Measurements from ENCODE around the gene SMIM29.

DNA sequence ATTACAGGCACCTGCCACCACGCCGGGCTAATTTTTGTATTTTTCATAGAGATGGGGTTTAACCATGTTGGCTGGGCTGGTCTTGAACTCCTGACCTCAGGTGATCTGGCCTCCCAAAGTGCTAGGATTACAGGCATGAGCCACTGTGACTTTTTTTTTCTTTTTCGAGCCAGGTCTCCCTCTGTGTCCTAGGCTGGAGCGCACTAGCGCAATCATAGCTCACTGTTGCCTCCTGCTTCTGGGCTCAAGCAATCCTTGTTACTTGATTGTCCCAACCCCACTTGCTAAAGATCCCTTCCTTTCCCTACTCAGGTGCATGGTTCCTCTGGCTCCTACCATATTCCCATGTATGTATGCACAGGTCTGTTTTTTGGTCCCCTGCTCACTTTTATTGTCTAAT lies 27.4 kb upstream of the SMIM29 start:
- TF ChIP-seq, protein P1, sequence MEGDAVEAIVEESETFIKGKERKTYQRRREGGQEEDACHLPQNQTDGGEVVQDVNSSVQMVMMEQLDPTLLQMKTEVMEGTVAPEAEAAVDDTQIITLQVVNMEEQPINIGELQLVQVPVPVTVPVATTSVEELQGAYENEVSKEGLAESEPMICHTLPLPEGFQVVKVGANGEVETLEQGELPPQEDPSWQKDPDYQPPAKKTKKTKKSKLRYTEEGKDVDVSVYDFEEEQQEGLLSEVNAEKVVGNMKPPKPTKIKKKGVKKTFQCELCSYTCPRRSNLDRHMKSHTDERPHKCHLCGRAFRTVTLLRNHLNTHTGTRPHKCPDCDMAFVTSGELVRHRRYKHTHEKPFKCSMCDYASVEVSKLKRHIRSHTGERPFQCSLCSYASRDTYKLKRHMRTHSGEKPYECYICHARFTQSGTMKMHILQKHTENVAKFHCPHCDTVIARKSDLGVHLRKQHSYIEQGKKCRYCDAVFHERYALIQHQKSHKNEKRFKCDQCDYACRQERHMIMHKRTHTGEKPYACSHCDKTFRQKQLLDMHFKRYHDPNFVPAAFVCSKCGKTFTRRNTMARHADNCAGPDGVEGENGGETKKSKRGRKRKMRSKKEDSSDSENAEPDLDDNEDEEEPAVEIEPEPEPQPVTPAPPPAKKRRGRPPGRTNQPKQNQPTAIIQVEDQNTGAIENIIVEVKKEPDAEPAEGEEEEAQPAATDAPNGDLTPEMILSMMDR (conservative IDR thresholded peaks at IDR 0.05; ENCODE audit: low read depth, low read length), result no peak
- TF ChIP-seq EZH2 (IDR thresholded peaks at IDR 0.05; ENCODE audit: borderline replicate concordance, low read depth, low read length, poor library complexity, severe bottlenecking), result no peak
